ENCODE results near the gene ATP13A2. TPM values are rescaled to one million over a fixed set of nuclear protein-coding genes. Genes with fewer than 3 reads are reported as not detected.
"Not testable (repeated sequence)": the region's sequence is repeated elsewhere in the genome, so short reads cannot be mapped to it uniquely, and the experiment has no call there.

The ATP13A2 gene
- total RNA-seq, 1 donor from 2014 or later = 16.4 TPM

DNA sequence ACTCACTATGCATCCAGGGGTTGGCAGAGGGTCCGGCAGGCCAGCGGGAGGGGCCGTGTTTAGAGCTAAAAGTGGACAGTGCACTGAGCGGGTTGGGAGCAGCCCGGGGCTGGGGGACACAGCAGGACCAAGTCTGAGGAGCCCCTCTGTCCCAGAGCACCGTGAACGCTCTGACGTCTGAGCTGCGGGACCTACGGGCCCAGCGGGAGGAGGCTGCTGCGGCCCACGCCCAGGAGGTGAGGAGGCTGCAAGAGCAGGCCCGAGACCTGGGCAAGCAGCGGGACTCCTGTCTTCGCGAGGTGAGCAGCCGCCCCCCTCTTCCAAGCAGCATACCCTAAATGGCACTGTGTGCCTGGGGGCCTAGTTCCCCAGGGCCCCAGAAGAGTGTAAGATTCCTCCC is 57.1 kb downstream of the ATP13A2 start:
- DNase-seq (ENCODE audit: missing footprints) (no peak), ATAC-seq (no peak)
- intact Hi-C loops (cut with DNase I) = loop anchor here (5.0 kb wide), 2 partner anchors 93 to 283 kb away; no protein-coding TSS in a partner anchor

DNA sequence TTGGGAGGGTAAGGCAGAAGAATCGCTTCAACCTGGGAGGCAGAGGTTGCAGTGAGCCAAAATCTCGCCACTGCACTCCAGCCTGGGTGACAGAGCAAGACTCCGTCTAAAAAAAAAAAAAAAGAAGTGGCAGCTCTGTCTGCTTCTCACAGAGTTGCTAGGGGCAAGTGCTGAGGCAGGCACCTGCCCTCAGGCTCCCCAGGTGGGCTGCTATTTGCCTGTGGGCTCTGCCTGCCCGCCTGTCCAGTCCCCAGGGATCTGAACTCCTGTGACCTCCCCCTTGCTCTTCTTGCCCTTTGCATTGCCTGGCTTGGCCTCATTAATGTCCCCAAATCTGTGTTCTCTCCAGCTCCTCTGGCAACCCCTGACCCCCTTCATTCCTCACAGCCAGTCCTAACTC is 59.4 kb downstream of the ATP13A2 start:
- intact Hi-C loops (cut with DNase I) = loop anchor here (5.0 kb wide), 2 partner anchors 95 to 285 kb away; no protein-coding TSS in a partner anchor
- ATAC-seq; DNase-seq (ENCODE audit: missing footprints): not testable (repeated sequence)

GRCh38 chr1:16949026-16949425 is 62.7 kb downstream of the ATP13A2 start:
- DNase-seq (ENCODE audit: missing footprints); ATAC-seq; intact Hi-C loops (cut with DNase I): not testable (repeated sequence)

- ATAC-seq; DNase-seq (ENCODE audit: missing footprints); intact Hi-C loops (cut with DNase I): not testable (repeated sequence)
Observed at GRCh38 chr1:16948282-16948891, 63.3 kb downstream of the ATP13A2 start.

DNA sequence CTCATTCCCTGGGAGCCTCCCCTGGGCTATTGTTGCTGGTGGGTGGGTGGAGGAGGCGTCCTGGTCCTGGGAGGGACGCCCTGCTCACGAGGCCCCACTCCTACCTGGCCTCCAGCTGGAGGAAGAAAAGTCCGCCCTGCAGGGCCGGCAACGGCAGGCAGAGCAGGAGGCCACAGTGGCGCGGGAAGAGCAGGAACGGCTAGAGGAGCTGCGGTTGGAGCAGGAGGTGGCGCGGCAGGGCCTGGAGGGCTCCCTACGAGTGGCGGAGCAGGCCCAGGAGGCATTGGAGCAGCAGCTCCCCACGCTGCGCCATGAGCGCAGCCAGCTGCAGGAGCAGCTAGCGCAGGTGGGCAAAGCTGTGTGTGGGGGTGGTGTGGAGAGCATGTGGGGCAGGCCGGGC is 65.1 kb downstream of the ATP13A2 start:
- ATAC-seq = no peak
- DNase-seq (ENCODE audit: missing footprints) = no peak
- intact Hi-C loops (cut with DNase I) = no loop called here

DNA sequence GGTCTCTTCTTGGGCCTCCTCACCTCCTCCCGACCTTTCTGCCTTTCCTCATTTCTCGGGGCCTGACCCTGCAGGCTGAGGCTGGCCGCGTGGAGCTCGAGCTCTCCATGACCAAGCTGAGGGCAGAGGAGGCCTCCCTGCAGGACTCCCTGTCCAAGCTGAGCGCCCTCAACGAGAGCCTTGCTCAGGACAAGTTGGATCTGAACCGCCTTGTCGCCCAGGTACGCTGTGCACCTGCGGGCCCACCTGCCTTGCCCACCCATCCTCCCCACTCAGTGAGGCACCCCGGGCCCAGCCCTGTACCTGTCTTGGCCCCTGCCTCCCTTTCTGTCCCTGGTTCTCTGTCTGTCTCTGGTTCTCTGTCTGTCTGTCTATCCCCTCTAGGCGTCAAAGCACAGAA is 65.5 kb downstream of the ATP13A2 start:
- DNase-seq (ENCODE audit: missing footprints); ATAC-seq; intact Hi-C loops (cut with DNase I): not testable (repeated sequence)

- intact Hi-C loops (cut with DNase I); ATAC-seq; DNase-seq (ENCODE audit: missing footprints): not testable (repeated sequence)
Observed at GRCh38 chr1:16945512-16945911, 66.2 kb downstream of the ATP13A2 start.

GRCh38 chr1:16944038-16944437 is 67.7 kb downstream of the ATP13A2 start:
- ATAC-seq (no peak), DNase-seq (ENCODE audit: missing footprints) (no peak)
- intact Hi-C loops (cut with DNase I) = no loop called here

GRCh38 chr1:16939386-16940180 is 72.1 kb downstream of the ATP13A2 start:
- ATAC-seq; intact Hi-C loops (cut with DNase I); DNase-seq (ENCODE audit: missing footprints): not testable (repeated sequence)

GRCh38 chr1:16938351-16939321 is 73.1 kb downstream of the ATP13A2 start:
- intact Hi-C loops (cut with DNase I) = no loop called here
- ATAC-seq (no peak), DNase-seq (ENCODE audit: missing footprints) (no peak)

GRCh38 chr1:16936580-16936979 is 75.1 kb downstream of the ATP13A2 start:
- not testable (repeated sequence) for DNase-seq (ENCODE audit: missing footprints)
- peak; percentile 34 for ATAC-seq

More at GRCh38 chr1:16936580-16936979, 75.1 kb downstream of the ATP13A2 start:
- intact Hi-C loops (cut with DNase I) = not testable (repeated sequence)

Other genes starting within 250 kb of the ATP13A2 start
- 4,572 TPM for gene RNU1-2, start 115.9 kb downstream of the ATP13A2 start, total RNA-seq
- gene CROCC, start 90.0 kb downstream of the ATP13A2 start, total RNA-seq = 6.5 TPM
- 4.8 TPM for gene MFAP2, start 31.3 kb downstream of the ATP13A2 start, total RNA-seq
- 433 TPM for gene SDHB, start 42.1 kb upstream of the ATP13A2 start, total RNA-seq
- gene PADI2, start 107.5 kb upstream of the ATP13A2 start, total RNA-seq = 0.87 TPM
- gene PADI1, start 193.2 kb upstream of the ATP13A2 start, total RNA-seq = not detected
- not detected for gene PADI3, start 237.2 kb upstream of the ATP13A2 start, total RNA-seq

Data from Right ventricle myocardium inferior (tissue), 1 donor.